HepG2 (cell line): Measurements from ENCODE around the gene OIT3. TPM values are rescaled to one million over a fixed set of nuclear protein-coding genes. Genes with fewer than 3 reads are reported as not detected.

Source experiments
- ATAC-seq: fragments of 200-7000 bp; cut with Tn5 transposase; 3 replicates; pipeline ENCODE4 v1.9.1; 2020; ENCODE audit warnings: mild to moderate bottlenecking, moderate library complexity
- BruUV-seq: library from RNA; stranded (reverse); fragments of 400-500 nt; replicated peaks from 2 replicates; lab custom pipeline; 2021; lab: Mats Ljungman, UMichigan
- CTCF ChIA-PET: fragments of 300-600 bp; formaldehyde crosslinking; extraction: SDS; loops from one replicate; lab custom pipeline; 2021; ENCODE audit warnings: low total read pairs, inconsistent platforms, low intra/inter-chr PET ratio; lab: Yijun Ruan, JAX
- POLR2A ChIA-PET: fragments of 350-600 bp; sonication (Branson Sonifier 250); formaldehyde crosslinking; loops from one replicate; lab custom pipeline; 2020; ENCODE audit warnings: antibody characterized with exemption, inconsistent platforms; lab: Yijun Ruan, JAX
- DNase-seq: peaks from one replicate; pipeline ENCODE4 v3.0.0-alpha.2; 2015; ENCODE audit warnings: low spot score
- FAIRE-seq: peaks from 3 replicates; lab custom pipeline; 2011; peaks lifted over from hg19 to GRCh38; lab: Jason Lieb, UNC
- H2AFZ ChIP-seq: one replicate; pipeline ENCODE4 v1.6.1; 2011; ENCODE audit warnings: low read length, inconsistent platforms
- H3K27ac ChIP-seq: fragments of 300-600 bp; 3 replicates; pipeline ENCODE4 v1.8.0; 2011; ENCODE audit warnings: mixed run types, mild to moderate bottlenecking, mixed read lengths, low read length, inconsistent platforms; ENCODE audit not compliant: insufficient read depth; ENCODE audit errors: extremely low read length
- H3K27me3 ChIP-seq, 2 experiments: fragments of 200-600 bp in 1 of 2; 2 replicates in 1 of 2; 3 replicates in 1 of 2; pipeline versions ENCODE4 v1.6.0 to v1.8.0; 2011; ENCODE audit warnings: low read length in 2 of 2, mild to moderate bottlenecking in 2 of 2, moderate library complexity in 2 of 2, inconsistent platforms in 1 of 2; ENCODE audit not compliant: insufficient read depth in 2 of 2, control insufficient read depth in 1 of 2
- H3K36me3 ChIP-seq, 2 experiments: fragments of 200-600 bp in 1 of 2; replicated peaks in 1 of 2; 2 replicates in 1 of 2; 3 replicates in 1 of 2; pipeline versions ENCODE4 v1.5.1 to v1.8.0; 2011; ENCODE audit warnings: low read length in 2 of 2, inconsistent platforms in 1 of 2; ENCODE audit not compliant: insufficient read depth in 2 of 2, control insufficient read depth in 1 of 2
- H3K4me1 ChIP-seq: 2 replicates; pipeline ENCODE4 v1.5.1; 2012; ENCODE audit warnings: low read length, inconsistent platforms; ENCODE audit not compliant: insufficient read depth
- H3K4me2 ChIP-seq: 2 replicates; pipeline ENCODE4 v1.6.0; 2011; ENCODE audit warnings: low read depth, low read length, inconsistent platforms
- H3K4me3 ChIP-seq, 3 experiments: fragments of 200-600 bp in 1 of 3; sonication (generic), shearing (Covaris generic) in 1 of 3; replicated peaks in 1 of 3; 2 replicates each; pipeline ENCODE4 v1.5.1; 2011 to 2016; ENCODE audit warnings: low read length in 3 of 3, inconsistent platforms in 2 of 3, low read depth in 2 of 3, mild to moderate bottlenecking in 2 of 3, control low read depth in 1 of 3, mixed read lengths in 1 of 3; ENCODE audit not compliant: insufficient read depth in 1 of 3
- H3K79me2 ChIP-seq: one replicate; pipeline ENCODE4 v1.6.1; 2011; ENCODE audit warnings: low read length, inconsistent platforms; ENCODE audit not compliant: insufficient read depth
- H3K9ac ChIP-seq: 2 replicates; pipeline ENCODE4 v1.6.0; 2011; ENCODE audit warnings: mild to moderate bottlenecking, low read depth, low read length, inconsistent platforms; ENCODE audit not compliant: insufficient read depth
- H3K9me3 ChIP-seq: 2 replicates; pipeline ENCODE4 v1.5.1; 2012; ENCODE audit warnings: mild to moderate bottlenecking, low read length
- H4K20me1 ChIP-seq: 2 replicates; pipeline ENCODE4 v1.6.0; 2011; ENCODE audit warnings: inconsistent platforms, mild to moderate bottlenecking, low read length, moderate library complexity; ENCODE audit not compliant: insufficient read depth
- CBFB ChIP-seq: sonication (generic); formaldehyde crosslinking; IDR thresholded peaks from 2 replicates; pipeline ENCODE4 v1.4.0; 2020; ENCODE audit warnings: missing genetic modification reagents
- GLI4 ChIP-seq: sonication (generic); formaldehyde crosslinking; IDR thresholded peaks from 2 replicates; pipeline ENCODE4 v1.5.1; 2020; ENCODE audit warnings: missing genetic modification reagents, mild to moderate bottlenecking, moderate library complexity, borderline replicate concordance
- MED8 ChIP-seq: sonication (generic); formaldehyde crosslinking; IDR thresholded peaks from 2 replicates; pipeline ENCODE4 v1.8.1; 2023; ENCODE audit warnings: mild to moderate bottlenecking, missing genetic modification reagents; ENCODE audit not compliant: insufficient replicate concordance
- NR1H2 ChIP-seq: sonication (generic); formaldehyde crosslinking; IDR thresholded peaks from 2 replicates; pipeline ENCODE4 v1.8.1; 2022; ENCODE audit warnings: low read depth, missing genetic modification reagents, borderline replicate concordance
- RCOR2 ChIP-seq: IDR thresholded peaks from 2 replicates; pipeline ENCODE4 v1.6.1; 2016; ENCODE audit warnings: missing biosample characterization, missing genetic modification reagents
- SATB2 ChIP-seq: sonication (generic); formaldehyde crosslinking; IDR thresholded peaks from 2 replicates; pipeline ENCODE4 v1.5.0; 2020; ENCODE audit warnings: missing genetic modification reagents
- TEAD2 ChIP-seq: sonication (generic); formaldehyde crosslinking; IDR thresholded peaks from 2 replicates; pipeline ENCODE4 v1.9.0; 2021; ENCODE audit warnings: missing genetic modification reagents
- WGBS: methylation state at CpG from one replicate; pipeline ENCODE4 v1.1.6; 2017; ENCODE audit warnings: low lambda C conversion rate; 5-methylcytosine and 5-hydroxymethylcytosine counted together
- in situ Hi-C: cut with HindIII; loops from 2 replicates; pipeline ENCODE4 v1.10.0; 2017; ENCODE audit warnings: low pct_unique_long_range_greater_than_20kb; ENCODE audit not compliant: extremely low pct_ligation_motif_present
- intact Hi-C: fragments of 100-400 bp; cut with micrococcal nuclease; formaldehyde crosslinking; loops from one replicate; pipeline ENCODE4 v1.10.0; 2022; ENCODE audit not compliant: unreplicated experiment
- polyA plus RNA-seq, 8 experiments: library from polyadenylated mRNA; depleted of rRNA in 3 of 8; stranded (reverse) in 7 of 8; unstranded in 1 of 8; fragments of >200 nt; fragmentation: Illumina TruSeq in 4 of 8; extraction: Trizol in 4 of 8; gene quantifications; 2 replicates each; pipeline versions ENCODE4 v1.2.1 to v1.2.3, GENCODE V29; 2011 to 2016; ENCODE audit warnings: low read depth in 4 of 8, missing spikeins in 1 of 8, mixed read lengths in 1 of 8; ENCODE audit not compliant: insufficient read depth in 1 of 8
- total RNA-seq, 5 experiments: library from RNA; depleted of rRNA; stranded (reverse); fragments of >200 nt; fragmentation: Illumina TruSeq; extraction: Trizol; gene quantifications; 2 replicates each; pipeline ENCODE4 v1.2.3, GENCODE V29; 2016; ENCODE audit warnings: low read depth in 1 of 5
- TF ChIP-seq, protein P1 (sequence below): IDR thresholded peaks from 2 replicates; pipeline ENCODE4 v1.6.1; 2016; ENCODE audit warnings: mild to moderate bottlenecking
- TF ChIP-seq, protein P2 (sequence below): sonication (generic); formaldehyde crosslinking; IDR thresholded peaks from 2 replicates; pipeline ENCODE4 v1.8.1; 2023; ENCODE audit warnings: missing genetic modification reagents, inconsistent platforms, borderline replicate concordance
- TF ChIP-seq, protein P3 (sequence below): sonication (generic); formaldehyde crosslinking; IDR thresholded peaks from 2 replicates; pipeline ENCODE4 v1.5.0; 2020; ENCODE audit warnings: missing genetic modification reagents
- TF ChIP-seq, protein P4 (sequence below): sonication (generic); formaldehyde crosslinking; IDR thresholded peaks from 2 replicates; pipeline ENCODE4 v1.8.1; 2023; ENCODE audit warnings: mild to moderate bottlenecking, missing genetic modification reagents, borderline replicate concordance
- TF ChIP-seq, protein P5 (sequence below): sonication (generic); formaldehyde crosslinking; IDR thresholded peaks from 2 replicates; pipeline ENCODE4 v1.5.0; 2020; ENCODE audit warnings: mild to moderate bottlenecking, missing genetic modification reagents

OIT3 gene
- total and polyA plus RNA-seq, 2 of the 13 experiments (the other 11 are each of a cell fraction or from before 2014, with no cell fraction given): not detected

DNA sequence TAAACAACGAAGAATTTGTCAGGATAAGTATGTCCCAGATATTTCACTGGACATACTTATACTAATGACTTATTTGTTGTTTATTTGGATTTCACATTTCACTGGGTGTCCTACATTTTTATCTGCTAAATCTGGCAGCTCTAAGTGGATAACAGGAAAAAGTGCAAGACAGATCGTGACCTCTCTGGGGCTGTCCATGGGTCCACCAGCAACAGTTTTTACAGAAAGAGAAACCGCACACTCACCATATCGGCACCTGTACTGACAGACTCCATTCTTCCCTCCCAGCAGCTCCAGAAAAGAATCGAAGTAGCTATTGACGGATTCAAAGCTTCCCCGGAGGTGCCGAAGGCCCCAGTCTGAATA is 60.7 kb downstream of the OIT3 start (continued):
- TF ChIP-seq, protein P1, sequence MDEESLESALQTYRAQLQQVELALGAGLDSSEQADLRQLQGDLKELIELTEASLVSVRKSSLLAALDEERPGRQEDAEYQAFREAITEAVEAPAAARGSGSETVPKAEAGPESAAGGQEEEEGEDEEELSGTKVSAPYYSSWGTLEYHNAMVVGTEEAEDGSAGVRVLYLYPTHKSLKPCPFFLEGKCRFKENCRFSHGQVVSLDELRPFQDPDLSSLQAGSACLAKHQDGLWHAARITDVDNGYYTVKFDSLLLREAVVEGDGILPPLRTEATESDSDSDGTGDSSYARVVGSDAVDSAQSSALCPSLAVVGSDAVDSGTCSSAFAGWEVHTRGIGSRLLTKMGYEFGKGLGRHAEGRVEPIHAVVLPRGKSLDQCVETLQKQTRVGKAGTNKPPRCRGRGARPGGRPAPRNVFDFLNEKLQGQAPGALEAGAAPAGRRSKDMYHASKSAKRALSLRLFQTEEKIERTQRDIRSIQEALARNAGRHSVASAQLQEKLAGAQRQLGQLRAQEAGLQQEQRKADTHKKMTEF (CRISPR knock-in tag): 0 out of 2 replicates have a peak, but pooled peaks have one; percentile 14
- TF ChIP-seq RCOR2: no peak

DNA sequence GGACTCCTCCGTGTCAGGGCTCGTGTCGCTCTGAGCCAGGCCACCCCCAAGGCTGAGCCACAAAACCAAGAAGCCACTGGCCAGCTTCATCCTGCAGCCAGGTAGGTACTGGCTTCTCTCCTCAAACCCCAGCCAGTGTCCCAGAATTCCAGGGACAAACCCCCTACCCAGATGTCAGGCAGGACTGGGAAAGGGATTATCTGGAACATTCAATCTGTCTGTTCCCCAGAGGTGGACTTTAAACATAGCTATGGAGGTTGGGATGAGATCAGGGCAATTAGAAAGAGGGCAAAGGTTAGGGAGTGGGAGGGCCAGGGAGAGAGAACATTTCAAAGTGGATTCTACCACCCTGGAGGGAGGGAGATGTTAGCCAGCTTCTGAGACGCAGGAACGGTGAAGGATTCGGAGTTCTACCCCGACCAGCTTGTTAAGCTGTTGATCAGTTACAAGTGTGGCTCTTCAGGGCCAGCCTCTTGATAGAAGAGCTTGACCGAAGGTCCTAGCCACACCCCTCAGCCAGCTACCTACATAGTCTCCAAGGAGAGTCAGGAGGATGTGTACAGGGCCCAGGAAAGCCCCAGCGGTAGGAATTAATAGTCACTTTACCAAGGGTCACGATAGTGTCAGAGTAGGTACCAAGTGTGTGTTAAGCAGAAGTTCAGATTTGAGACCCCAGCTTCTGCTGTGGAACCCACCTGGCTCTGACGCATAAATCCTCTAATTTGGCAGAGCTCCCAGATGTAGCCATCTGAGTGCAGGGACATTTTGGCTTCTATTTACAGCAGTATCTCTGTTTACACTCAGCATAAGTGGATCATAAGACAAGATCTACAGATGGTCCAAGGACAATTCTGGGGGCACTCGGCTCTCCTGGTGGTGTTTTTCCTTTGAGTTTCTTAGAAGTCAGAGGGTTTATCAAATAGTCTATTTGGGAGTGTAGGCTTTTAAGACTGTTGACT is 61.3 kb downstream of the OIT3 start, which contains the start of gene PLA2G12B:
Gene PLA2G12B (minus strand): TSS at position 211 of the 959 bp plus-strand sequence. CDS start 121 bp downstream, at position 90.
- ATAC-seq: peak; percentile 82
- Histone ChIP-seq H3K9ac (peak within 1 kb of the TSS; percentile 63), H2AFZ (peak within 1 kb of the TSS; percentile 60), H3K4me3 (peak within 1 kb of the TSS; percentile 67 to 73 (median 70)), H4K20me1 (no peaks in the 10 kb centered on the region), H3K27ac (peak within 1 kb of the TSS; percentile 73), H3K36me3 (no peaks in the 10 kb centered on the region), H3K4me1 (peaks cover 36% of the 10 kb centered on the region), H3K27me3 (no peaks in the 10 kb centered on the region), H3K9me3 (no peaks in the 10 kb centered on the region), H3K79me2 (peaks cover 12% of the 10 kb centered on the region), H3K4me2 (peak within 1 kb of the TSS; percentile 91)
- DNase-seq: peak; percentile 65
- WGBS: 4% methylated on average over 8 of the region's 12 CpGs
- in situ Hi-C loops: no loop called here
- intact Hi-C loops: no loop called here
- ChIA-PET CTCF (no interaction called here), POLR2A (interaction anchor here (0.8 to 1.9 kb wide), 9 partner anchors 9 to 739 kb away, joined by 3 to 6 read pairs (median 4); partner anchors contain the start of genes ASCC1 and MCU)
- FAIRE-seq: peak; percentile 82
- no TSS peak for BruUV-seq
- TF ChIP-seq TEAD2 (CRISPR knock-in tag): no peak
- TF ChIP-seq SATB2 (CRISPR knock-in tag): no peak
- TF ChIP-seq, protein P2, sequence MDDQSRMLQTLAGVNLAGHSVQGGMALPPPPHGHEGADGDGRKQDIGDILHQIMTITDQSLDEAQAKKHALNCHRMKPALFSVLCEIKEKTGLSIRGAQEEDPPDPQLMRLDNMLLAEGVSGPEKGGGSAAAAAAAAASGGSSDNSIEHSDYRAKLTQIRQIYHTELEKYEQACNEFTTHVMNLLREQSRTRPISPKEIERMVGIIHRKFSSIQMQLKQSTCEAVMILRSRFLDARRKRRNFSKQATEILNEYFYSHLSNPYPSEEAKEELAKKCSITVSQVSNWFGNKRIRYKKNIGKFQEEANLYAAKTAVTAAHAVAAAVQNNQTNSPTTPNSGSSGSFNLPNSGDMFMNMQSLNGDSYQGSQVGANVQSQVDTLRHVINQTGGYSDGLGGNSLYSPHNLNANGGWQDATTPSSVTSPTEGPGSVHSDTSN (CRISPR knock-in tag): no peak
- TF ChIP-seq NR1H2 (CRISPR knock-in tag): no peak
- TF ChIP-seq, protein P3, sequence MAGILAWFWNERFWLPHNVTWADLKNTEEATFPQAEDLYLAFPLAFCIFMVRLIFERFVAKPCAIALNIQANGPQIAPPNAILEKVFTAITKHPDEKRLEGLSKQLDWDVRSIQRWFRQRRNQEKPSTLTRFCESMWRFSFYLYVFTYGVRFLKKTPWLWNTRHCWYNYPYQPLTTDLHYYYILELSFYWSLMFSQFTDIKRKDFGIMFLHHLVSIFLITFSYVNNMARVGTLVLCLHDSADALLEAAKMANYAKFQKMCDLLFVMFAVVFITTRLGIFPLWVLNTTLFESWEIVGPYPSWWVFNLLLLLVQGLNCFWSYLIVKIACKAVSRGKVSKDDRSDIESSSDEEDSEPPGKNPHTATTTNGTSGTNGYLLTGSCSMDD: no peak
- TF ChIP-seq GLI4: no peak
- TF ChIP-seq, protein P1 (CRISPR knock-in tag): 0 out of 2 replicates have a peak, but pooled peaks have one; percentile 21
- TF ChIP-seq MED8: no peak
- TF ChIP-seq, protein P4, sequence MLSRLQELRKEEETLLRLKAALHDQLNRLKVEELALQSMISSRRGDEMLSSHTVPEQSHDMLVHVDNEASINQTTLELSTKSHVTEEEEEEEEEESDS (CRISPR knock-in tag): no peak
- TF ChIP-seq, protein P5, sequence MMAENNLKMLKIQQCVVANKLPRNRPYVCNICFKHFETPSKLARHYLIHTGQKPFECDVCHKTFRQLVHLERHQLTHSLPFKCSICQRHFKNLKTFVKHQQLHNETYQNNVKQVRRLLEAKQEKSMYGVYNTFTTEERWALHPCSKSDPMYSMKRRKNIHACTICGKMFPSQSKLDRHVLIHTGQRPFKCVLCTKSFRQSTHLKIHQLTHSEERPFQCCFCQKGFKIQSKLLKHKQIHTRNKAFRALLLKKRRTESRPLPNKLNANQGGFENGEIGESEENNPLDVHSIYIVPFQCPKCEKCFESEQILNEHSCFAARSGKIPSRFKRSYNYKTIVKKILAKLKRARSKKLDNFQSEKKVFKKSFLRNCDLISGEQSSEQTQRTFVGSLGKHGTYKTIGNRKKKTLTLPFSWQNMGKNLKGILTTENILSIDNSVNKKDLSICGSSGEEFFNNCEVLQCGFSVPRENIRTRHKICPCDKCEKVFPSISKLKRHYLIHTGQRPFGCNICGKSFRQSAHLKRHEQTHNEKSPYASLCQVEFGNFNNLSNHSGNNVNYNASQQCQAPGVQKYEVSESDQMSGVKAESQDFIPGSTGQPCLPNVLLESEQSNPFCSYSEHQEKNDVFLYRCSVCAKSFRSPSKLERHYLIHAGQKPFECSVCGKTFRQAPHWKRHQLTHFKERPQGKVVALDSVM (CRISPR knock-in tag): no peak
- no peak for TF ChIP-seq CBFB (CRISPR knock-in tag)
